Natural killer cell (primary cell): Measurements from ENCODE around the gene RNF169. TPM values are rescaled to one million over a fixed set of nuclear protein-coding genes. Genes with fewer than 3 reads are reported as not detected.

Source experiments
- ATAC-seq, 3 donors: fragments of 150-1000 bp in 2 of 3; fragments of 200-7000 bp in 1 of 3; cut with Tn5 transposase; 1 replicate in 1 of 3; 2 replicates in 2 of 3; pipeline ENCODE4 v1.10.0; 2021; ENCODE audit warnings: mild to moderate bottlenecking in 2 of 3, moderate library complexity in 2 of 3
- DNase-seq, 2 donors: peaks; one replicate each; pipeline versions ENCODE4 v3.0.0 to v3.0.0-alpha.2; 2013 to 2021; ENCODE audit warnings: mixed read lengths in 1 of 2
- H3K27ac ChIP-seq: one replicate; pipeline ENCODE4 v1.5.1; 2013; ENCODE audit warnings: mild to moderate bottlenecking, low read length
- H3K27me3 ChIP-seq: one replicate; pipeline ENCODE4 v1.6.1; 2013; ENCODE audit warnings: low read length; ENCODE audit not compliant: control insufficient read depth, insufficient read depth
- H3K36me3 ChIP-seq: one replicate; pipeline ENCODE4 v1.6.1; 2013; ENCODE audit warnings: low read length; ENCODE audit not compliant: control insufficient read depth, insufficient read depth
- H3K4me1 ChIP-seq: one replicate; pipeline ENCODE4 v1.6.1; 2013; ENCODE audit warnings: low read length; ENCODE audit not compliant: control insufficient read depth, insufficient read depth
- H3K4me3 ChIP-seq: one replicate; pipeline ENCODE4 v1.5.1; 2013; ENCODE audit warnings: low read length
- H3K9me3 ChIP-seq: one replicate; pipeline ENCODE4 v1.6.1; 2013; ENCODE audit warnings: low read length; ENCODE audit not compliant: control insufficient read depth, insufficient read depth
- H3K27ac Mint-ChIP-seq, 2 donors: one replicate each; pipeline ENCODE4 v1.8.0; 2022; ENCODE audit warnings: mild to moderate bottlenecking in 2 of 2, mixed read lengths in 2 of 2, moderate library complexity in 1 of 2
- H3K27me3 Mint-ChIP-seq, 2 donors: one replicate each; pipeline ENCODE4 v1.8.0; 2022; ENCODE audit warnings: low read depth in 2 of 2, mixed read lengths in 2 of 2
- H3K36me3 Mint-ChIP-seq: one replicate; pipeline ENCODE4 v1.8.0; 2022; ENCODE audit warnings: mixed read lengths
- H3K4me1 Mint-ChIP-seq, 2 donors: one replicate each; pipeline ENCODE4 v1.8.0; 2022; ENCODE audit warnings: mixed read lengths in 2 of 2
- H3K4me3 Mint-ChIP-seq: one replicate; pipeline ENCODE4 v1.8.0; 2022; ENCODE audit warnings: mild to moderate bottlenecking, moderate library complexity, mixed read lengths
- H3K9me3 Mint-ChIP-seq, 2 donors: one replicate each; pipeline ENCODE4 v1.8.0; 2022; ENCODE audit warnings: mixed read lengths in 2 of 2
- CTCF ChIP-seq: fragments of 200-600 bp; IDR thresholded peaks from one replicate; pipeline ENCODE4 v1.8.0; 2022; ENCODE audit warnings: antibody characterized with exemption
- WGBS: methylation state at CpG from one replicate; pipeline ENCODE4 v1.1.7; 2013; ENCODE audit warnings: missing lambda C conversion rate; ENCODE audit not compliant: insufficient coverage; 5-methylcytosine and 5-hydroxymethylcytosine counted together
- intact Hi-C: fragments of 100-400 bp; cut with micrococcal nuclease; formaldehyde crosslinking; loops from one replicate; pipeline ENCODE4 v1.14.2; 2022
- total RNA-seq, 4 donors: library from RNA; stranded (reverse); fragments of 120-200 nt in 1 of 4; gene quantifications; one replicate each; pipeline versions ENCODE4 v1.2.3 to v1.2.4, GENCODE V29; 2013 to 2022

The RNF169 gene
- total RNA-seq, 3 donors from 2014 or later (not counting 1 experiment from before 2014, with no cell fraction given) = 29.1 to 39.8 (median 37.9) TPM

DNA sequence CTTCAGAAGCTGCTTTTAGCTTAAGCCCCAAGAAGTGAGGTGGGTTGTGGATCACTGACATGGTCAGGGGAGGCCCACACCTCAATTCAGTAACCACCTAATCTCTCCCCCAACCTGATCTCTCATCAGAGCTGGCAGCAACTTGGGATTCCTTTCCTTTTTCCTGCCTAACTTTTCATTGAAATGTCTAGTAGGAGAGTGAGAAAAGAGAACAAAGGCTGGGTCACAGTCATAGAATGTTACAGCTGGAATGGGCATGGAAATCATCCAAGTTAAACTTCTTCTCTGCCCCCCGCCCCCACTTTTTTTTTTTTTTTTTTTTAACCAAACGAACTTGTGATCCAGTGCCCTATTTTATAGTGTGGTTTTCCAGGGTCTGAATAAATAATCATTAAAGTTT is 91.8 kb downstream of the RNF169 start:
- H3K4me1 ChIP-seq = no peaks in the 10 kb centered on the region
- no peak for DNase-seq
- H3K4me3 Mint-ChIP-seq = no peak overlapping the region
- H3K9me3 Mint-ChIP-seq = no peaks in the 10 kb centered on the region
- H3K9me3 ChIP-seq = no peaks in the 10 kb centered on the region
- H3K4me3 ChIP-seq = no peak overlapping the region
- no peak for TF ChIP-seq CTCF
- intact Hi-C loops = no loop called here
- H3K27ac Mint-ChIP-seq = peak overlapping the region in 1 of 2 donors; percentile 26
- no peak for ATAC-seq
- H3K27me3 ChIP-seq = no peaks in the 10 kb centered on the region
- H3K36me3 ChIP-seq = peaks cover 36% of the 10 kb centered on the region
- H3K4me1 Mint-ChIP-seq = peaks cover 22 to 25% of the 10 kb centered on the region in 2 donors
- peaks cover 11% of the 10 kb centered on the region for H3K36me3 Mint-ChIP-seq
- no peak overlapping the region for H3K27ac ChIP-seq
- WGBS = no CpG with 5 or more reads among the region's 2 CpGs
- no peaks in the 10 kb centered on the region for H3K27me3 Mint-ChIP-seq

DNA sequence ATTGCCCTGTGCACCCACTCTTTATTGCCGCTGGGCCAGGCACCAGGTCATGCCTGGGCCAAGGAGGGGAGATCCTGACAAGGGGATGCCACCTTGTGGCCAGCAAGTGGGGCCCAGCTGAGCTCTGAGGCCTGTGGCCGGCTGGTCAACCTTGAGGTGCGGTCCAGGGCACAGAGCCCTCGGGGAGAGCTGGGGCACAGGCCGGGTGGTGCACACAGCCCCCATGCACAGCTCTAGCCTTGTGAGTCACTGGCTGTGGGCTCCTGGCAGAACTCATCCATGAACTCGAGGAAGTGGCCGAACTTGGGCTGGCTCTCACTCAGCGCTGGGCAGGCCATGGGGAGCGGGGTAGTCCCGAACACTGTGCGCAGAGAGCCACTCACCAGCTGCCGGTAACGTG is 94.3 kb downstream of the RNF169 start:
- Mint-ChIP-seq H3K9me3 (no peaks in the 10 kb centered on the region), H3K27ac (no peak overlapping the region), H3K4me1 (peaks cover 32 to 37% of the 10 kb centered on the region in 2 donors), H3K4me3 (no peak overlapping the region), H3K36me3 (no peaks in the 10 kb centered on the region), H3K27me3 (no peaks in the 10 kb centered on the region)
- Histone ChIP-seq H3K36me3 (peaks cover 28% of the 10 kb centered on the region), H3K9me3 (no peaks in the 10 kb centered on the region), H3K27ac (no peak overlapping the region), H3K4me3 (no peak overlapping the region), H3K27me3 (no peaks in the 10 kb centered on the region), H3K4me1 (peaks cover 10% of the 10 kb centered on the region)
- WGBS = 98% methylated on average over 13 of the region's 13 CpGs
- intact Hi-C loops = no loop called here
- DNase-seq = no peak
- TF ChIP-seq CTCF = no peak
- ATAC-seq = no peak

DNA sequence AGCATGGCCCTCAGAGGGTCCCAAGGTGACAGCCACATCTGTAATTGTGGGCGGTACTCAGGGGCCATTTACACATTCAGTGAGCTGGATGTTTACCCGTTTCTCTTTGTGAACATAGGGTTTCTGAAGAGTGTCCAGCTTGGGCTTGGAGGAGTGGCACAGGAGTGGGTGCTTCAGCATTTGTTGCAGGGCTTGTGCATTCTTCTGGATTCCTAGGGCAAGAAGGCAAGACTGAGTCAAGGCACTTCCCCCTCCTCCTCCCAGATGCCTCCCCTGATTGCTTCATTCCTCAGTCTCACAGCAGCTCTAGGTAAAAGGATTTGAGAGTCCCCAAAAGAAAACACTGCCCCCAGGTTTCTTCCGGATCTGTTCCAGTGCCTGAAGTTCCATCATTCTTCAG is 95.4 kb downstream of the RNF169 start:
- no peak overlapping the region for H3K4me3 ChIP-seq
- H3K36me3 ChIP-seq = peaks cover 28% of the 10 kb centered on the region
- ATAC-seq (no peak), DNase-seq (no peak)
- no peak overlapping the region for H3K27ac Mint-ChIP-seq
- no peaks in the 10 kb centered on the region for H3K9me3 Mint-ChIP-seq
- no peaks in the 10 kb centered on the region for H3K9me3 ChIP-seq
- H3K27ac ChIP-seq = no peak overlapping the region
- H3K36me3 Mint-ChIP-seq = no peaks in the 10 kb centered on the region
- intact Hi-C loops = no loop called here
- no peaks in the 10 kb centered on the region for H3K27me3 ChIP-seq
- TF ChIP-seq CTCF = no peak
- no peak overlapping the region for H3K4me3 Mint-ChIP-seq
- H3K4me1 ChIP-seq = peaks cover 11% of the 10 kb centered on the region
- H3K27me3 Mint-ChIP-seq = no peaks in the 10 kb centered on the region
- peaks cover 26 to 33% of the 10 kb centered on the region in 2 donors for H3K4me1 Mint-ChIP-seq
- 93% methylated on average over 3 of the region's 3 CpGs for WGBS

DNA sequence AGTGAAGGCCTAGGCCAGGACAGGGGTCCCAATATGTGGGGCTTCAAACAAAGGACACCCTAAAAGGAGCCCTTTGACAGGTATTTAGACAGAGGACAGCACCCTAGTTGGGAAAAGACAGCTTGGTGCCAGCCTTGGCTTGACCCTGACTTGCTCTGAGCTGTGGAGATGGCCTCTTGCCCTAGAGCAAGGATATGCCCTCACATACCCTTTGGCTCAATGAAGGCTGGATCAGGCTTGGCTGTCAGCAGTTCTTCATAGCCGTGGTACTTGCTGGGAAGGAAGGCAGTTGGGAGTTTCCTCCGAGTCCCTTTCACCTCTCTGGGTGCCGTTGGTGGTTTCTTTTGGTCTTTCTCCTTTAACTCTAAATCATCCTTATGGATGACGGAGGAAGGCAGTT is 96.2 kb downstream of the RNF169 start:
- no peaks in the 10 kb centered on the region for H3K36me3 Mint-ChIP-seq
- Histone ChIP-seq H3K36me3 (peaks cover 28% of the 10 kb centered on the region), H3K27me3 (no peaks in the 10 kb centered on the region), H3K9me3 (no peaks in the 10 kb centered on the region), H3K4me1 (peaks cover 11% of the 10 kb centered on the region), H3K4me3 (no peak overlapping the region), H3K27ac (no peak overlapping the region)
- no peak for TF ChIP-seq CTCF
- WGBS = 97% methylated on average over 4 of the region's 4 CpGs
- ATAC-seq (no peak), DNase-seq (no peak)
- no peak overlapping the region for H3K4me3 Mint-ChIP-seq
- intact Hi-C loops = no loop called here
- H3K4me1 Mint-ChIP-seq = peaks cover 21 to 27% of the 10 kb centered on the region in 2 donors
- H3K27me3 Mint-ChIP-seq = no peaks in the 10 kb centered on the region
- H3K27ac Mint-ChIP-seq = no peak overlapping the region
- H3K9me3 Mint-ChIP-seq = no peaks in the 10 kb centered on the region
